GM10248 (cell line): Measurements from ENCODE around the gene ATP6V1G1.

Source experiments
- CTCF ChIA-PET: fragments of 300-600 bp; sonication (Branson Sonifier 250); formaldehyde crosslinking; extraction: SDS; loops from one replicate; lab custom pipeline; 2021; ENCODE audit warnings: antibody characterized with exemption; lab: Yijun Ruan, JAX
- POLR2A ChIA-PET: fragments of 350-650 bp; sonication (Branson Sonifier 250); formaldehyde crosslinking; extraction: SDS; loops from one replicate; lab custom pipeline; 2020; ENCODE audit warnings: antibody characterized with exemption; lab: Yijun Ruan, JAX
- DNase-seq: peaks from one replicate; pipeline ENCODE4 v3.0.0; 2012; ENCODE audit errors: extremely low spot score
- TF ChIP-seq, protein P1 (sequence below): IDR thresholded peaks from 2 replicates; pipeline ENCODE4 v1.5.1; 2012; ENCODE audit warnings: mild to moderate bottlenecking, low read depth; ENCODE audit errors: extremely low read depth, missing control alignments, control extremely low read depth

The ATP6V1G1 gene

DNA sequence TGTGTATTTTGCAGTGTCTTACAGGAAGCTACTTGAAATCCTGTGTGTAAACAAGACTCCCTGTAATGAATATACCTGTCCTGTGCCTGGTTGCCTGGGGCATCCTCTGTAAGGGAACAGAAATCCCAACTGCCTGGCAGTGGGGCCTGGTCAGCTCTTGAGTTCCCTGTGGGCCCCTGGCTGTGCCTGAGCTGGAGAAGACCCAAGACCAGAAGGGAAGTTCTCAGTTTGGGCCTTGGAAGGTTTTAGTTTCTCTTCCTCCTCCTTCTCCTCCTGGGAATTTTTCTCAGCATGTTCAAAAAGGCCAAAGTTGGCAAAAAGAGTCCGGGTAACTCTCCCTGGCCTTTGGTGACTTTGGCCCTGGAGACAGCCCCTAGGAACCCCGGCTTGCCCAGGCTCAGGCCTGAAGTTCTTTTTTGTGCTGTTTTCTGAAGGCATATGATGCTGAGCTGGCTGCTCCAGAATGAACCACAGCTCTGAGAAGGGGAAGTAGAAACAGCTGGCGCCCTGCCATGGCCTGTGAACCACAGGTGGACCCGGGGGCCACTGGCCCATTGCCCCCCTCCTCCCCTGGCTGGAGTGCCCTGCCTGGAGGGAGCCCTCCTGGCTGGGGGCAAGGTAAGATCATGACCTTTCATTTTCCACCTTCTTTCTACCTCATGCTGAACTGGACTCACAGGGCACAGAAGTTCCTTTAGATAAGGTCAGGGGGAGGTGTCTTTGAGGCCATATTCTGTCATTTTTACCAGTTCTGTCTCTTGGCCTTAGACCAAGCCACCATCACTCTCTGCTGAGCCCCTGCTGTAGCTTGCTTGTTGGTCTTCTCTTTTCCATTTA is 29.3 kb downstream of the ATP6V1G1 start:
- peak; percentile 68 for DNase-seq
- ChIA-PET POLR2A (interaction anchor here (0.7 kb wide), 1 partner anchor 198 kb away, joined by 3 read pairs; no protein-coding TSS in a partner anchor), CTCF (interaction anchor here (0.8 to 5.5 kb wide), 13 partner anchors 10 to 227 kb away, joined by 3 to 32 read pairs (median 4); partner anchors contain the start of gene TEX48)

DNA sequence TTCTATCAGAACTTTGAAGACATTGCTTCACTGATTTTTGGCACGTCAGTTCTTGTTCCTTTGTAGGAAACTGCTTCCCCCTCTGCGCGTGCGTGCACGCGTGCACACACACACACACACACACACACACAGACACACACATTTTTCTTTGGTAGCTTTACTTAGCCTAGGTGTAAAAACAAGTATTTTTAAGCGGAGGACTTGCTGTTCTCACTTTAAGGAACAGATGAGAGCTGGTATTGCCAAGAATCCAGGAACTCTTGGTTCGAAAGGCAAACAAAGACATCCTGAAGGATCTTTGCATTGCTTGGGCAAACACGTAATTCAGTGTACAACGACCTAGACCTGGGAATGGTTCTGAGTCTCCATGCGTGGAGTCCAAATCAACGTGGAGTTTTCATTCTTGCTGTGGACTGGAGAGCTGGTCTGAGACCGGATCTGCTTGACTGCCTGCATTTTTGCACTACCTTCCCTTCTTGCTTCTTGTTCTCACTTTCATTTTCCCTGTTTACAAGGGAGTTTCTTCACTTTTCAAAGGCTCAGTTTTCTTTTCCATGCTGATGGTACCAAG is 31.7 kb downstream of the ATP6V1G1 start:
- CTCF ChIA-PET, result interaction anchor here (0.7 to 5.5 kb wide), 5 partner anchors 11 to 108 kb away, joined by 3 to 32 read pairs (median 3); no protein-coding TSS in a partner anchor
- TF ChIP-seq, protein P1, sequence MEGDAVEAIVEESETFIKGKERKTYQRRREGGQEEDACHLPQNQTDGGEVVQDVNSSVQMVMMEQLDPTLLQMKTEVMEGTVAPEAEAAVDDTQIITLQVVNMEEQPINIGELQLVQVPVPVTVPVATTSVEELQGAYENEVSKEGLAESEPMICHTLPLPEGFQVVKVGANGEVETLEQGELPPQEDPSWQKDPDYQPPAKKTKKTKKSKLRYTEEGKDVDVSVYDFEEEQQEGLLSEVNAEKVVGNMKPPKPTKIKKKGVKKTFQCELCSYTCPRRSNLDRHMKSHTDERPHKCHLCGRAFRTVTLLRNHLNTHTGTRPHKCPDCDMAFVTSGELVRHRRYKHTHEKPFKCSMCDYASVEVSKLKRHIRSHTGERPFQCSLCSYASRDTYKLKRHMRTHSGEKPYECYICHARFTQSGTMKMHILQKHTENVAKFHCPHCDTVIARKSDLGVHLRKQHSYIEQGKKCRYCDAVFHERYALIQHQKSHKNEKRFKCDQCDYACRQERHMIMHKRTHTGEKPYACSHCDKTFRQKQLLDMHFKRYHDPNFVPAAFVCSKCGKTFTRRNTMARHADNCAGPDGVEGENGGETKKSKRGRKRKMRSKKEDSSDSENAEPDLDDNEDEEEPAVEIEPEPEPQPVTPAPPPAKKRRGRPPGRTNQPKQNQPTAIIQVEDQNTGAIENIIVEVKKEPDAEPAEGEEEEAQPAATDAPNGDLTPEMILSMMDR, result no peak
- POLR2A ChIA-PET, result no interaction called here
- DNase-seq, result peak; percentile 48

More for the DNA sequence above, 29.3 kb downstream of the ATP6V1G1 start:
- TF ChIP-seq, protein P1, result no peak

DNA sequence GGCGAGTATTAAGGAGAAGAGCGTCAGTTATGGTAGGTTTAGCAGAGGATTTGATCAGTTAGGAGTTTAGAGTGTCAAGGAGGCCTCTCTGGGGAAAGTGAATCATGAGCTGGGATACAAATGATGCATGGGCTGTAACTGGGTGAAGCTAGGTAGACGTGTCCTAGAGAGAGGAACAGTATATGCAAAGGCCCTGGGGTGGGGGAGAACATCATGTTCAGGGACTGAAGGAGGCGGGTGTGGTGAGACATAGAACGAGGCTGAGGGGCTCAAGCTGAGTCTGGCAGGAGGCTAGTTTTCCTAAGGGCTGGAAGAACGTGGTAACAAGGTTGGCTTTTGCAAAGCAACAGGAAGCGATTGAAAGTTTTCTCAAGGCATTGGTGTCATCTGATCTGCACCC is 34.0 kb downstream of the ATP6V1G1 start:
- no peak for DNase-seq
- ChIA-PET CTCF (interaction anchor here (0.7 to 1.8 kb wide), 3 partner anchors 15 to 67 kb away, joined by 3 read pairs; no protein-coding TSS in a partner anchor), POLR2A (no interaction called here)
- TF ChIP-seq, protein P1, result no peak

DNA sequence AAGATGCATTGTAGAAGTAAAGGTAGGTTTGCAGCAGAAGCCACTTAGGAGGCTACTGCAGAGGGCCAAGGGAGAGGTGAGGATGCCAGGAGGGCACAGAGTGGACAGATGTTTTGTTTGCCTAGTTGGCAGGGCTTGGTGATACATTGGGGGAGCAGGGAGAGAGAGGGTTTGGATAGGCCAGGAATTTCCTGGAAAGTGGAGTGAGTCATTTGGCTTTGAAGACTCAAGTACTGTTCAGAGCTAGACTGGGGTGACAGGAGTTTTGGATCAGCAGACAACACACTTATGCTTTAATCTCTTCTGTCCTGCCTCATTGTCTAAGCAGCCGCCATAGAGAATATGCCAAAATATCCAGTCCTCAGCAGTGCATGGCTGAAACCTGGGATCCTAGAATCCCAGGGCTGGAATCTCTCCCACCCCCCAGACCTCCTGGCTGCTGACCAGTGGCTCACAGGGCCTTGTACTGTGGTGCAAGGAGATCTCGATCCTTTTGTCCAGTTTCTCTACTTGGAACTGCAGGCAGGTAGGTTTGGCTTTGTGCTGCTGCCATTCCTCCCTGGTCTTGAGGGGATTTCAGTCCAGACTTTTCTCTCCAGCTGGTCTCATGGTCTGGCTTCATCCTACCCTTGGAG is 34.5 kb downstream of the ATP6V1G1 start:
- DNase-seq, result no peak
- CTCF ChIA-PET, result interaction anchor here (0.7 to 1.8 kb wide), 3 partner anchors 16 to 67 kb away, joined by 3 read pairs; no protein-coding TSS in a partner anchor
- TF ChIP-seq, protein P1, result no peak
- POLR2A ChIA-PET, result no interaction called here

DNA sequence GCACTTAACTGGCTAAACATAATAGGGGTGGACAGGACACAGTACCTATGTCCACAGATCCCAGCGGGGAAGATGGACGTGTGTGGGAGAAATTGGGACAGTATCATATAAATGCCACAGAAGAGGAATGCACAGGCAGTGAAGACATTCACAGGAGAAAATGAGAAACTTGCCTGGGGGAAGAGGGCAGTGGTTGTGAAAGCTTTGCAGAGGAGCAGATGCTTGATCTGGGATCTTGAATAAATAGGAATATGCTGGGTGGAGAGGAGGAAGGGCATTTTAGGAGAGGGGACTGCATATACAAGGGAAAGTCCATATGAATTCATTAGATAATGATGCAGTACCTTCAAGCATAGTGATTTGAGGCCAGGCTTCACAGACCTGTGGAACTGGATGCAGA is 37.1 kb downstream of the ATP6V1G1 start:
- TF ChIP-seq, protein P1, result no peak
- POLR2A ChIA-PET, result no interaction called here
- CTCF ChIA-PET, result interaction anchor here (1.0 to 1.5 kb wide), 5 partner anchors 13 to 56 kb away, joined by 3 to 5 read pairs (median 3); no protein-coding TSS in a partner anchor
- no peak for DNase-seq

DNA sequence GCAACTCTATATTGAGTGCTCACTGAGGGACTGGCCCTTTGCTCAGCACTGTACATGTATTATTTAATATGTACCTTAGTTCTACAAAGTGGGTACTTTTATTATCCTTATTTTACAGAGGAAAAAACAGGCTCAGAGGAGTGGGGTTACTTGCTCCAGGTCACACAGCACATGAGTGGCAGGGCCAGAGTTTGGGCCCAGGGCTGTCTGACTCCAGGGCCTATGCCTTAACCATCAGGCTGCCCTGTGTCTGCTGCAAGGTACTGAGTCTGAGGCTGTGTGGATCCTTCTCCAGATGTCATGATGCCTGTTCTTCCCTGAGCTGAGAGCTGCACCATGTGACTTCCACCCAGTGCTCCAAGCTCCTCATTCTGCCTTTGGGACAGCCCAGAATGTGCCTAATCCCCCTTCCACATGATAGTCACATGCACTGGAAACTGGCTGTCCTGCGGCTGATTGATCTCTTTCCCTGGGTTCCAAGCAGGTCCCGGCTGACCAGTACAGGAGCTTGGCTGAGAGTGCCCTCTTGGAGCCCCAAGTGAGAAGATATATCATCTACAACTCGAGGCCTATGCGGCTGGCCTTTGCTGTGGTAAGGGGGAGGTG is 38.9 kb downstream of the ATP6V1G1 start:
- CTCF ChIA-PET, result interaction anchor here (7.5 kb wide), 1 partner anchor 27 kb away, joined by 35 read pairs; no protein-coding TSS in a partner anchor

More for the DNA sequence above, 38.9 kb downstream of the ATP6V1G1 start:
- POLR2A ChIA-PET, result interaction anchor here (0.6 kb wide), 1 partner anchor 22 kb away, joined by 9 read pairs; no protein-coding TSS in a partner anchor
- no peak for DNase-seq
- TF ChIP-seq, protein P1, result no peak
